Tibial nerve (tissue), 4 donors: ENCODE measurements around the gene ATXN10. TPM values are rescaled to one million over a fixed set of nuclear protein-coding genes. Genes with fewer than 3 reads are reported as not detected.

Experiments
- DNase-seq, 2 donors: peaks; one replicate each; pipeline ENCODE4 v3.0.0-alpha.2; 2019; ENCODE audit warnings: low spot score in 2 of 2
- H3K27ac ChIP-seq, 4 donors: fragments of 200-600 bp; sonication (generic) in 3 of 4; one replicate each; pipeline ENCODE4 v1.5.1; 2017 to 2019; ENCODE audit warnings: mild to moderate bottlenecking in 1 of 4
- H3K27me3 ChIP-seq, 2 donors: fragments of 200-600 bp; sonication (generic) in 1 of 2; one replicate each; pipeline versions ENCODE4 v1.5.1 to v1.6.0; 2017 to 2019
- H3K36me3 ChIP-seq, 3 donors: fragments of 200-600 bp; sonication (generic); one replicate each; pipeline ENCODE4 v1.5.1; 2018 to 2019
- H3K4me1 ChIP-seq, 4 donors: fragments of 200-600 bp; sonication (generic) in 3 of 4; one replicate each; pipeline ENCODE4 v1.5.1; 2017 to 2019
- H3K4me3 ChIP-seq, 4 donors: fragments of 200-600 bp; sonication (generic) in 3 of 4; one replicate each; pipeline ENCODE4 v1.5.1; 2017 to 2019; ENCODE audit warnings: mild to moderate bottlenecking in 1 of 4, moderate library complexity in 1 of 4
- H3K9me3 ChIP-seq, 4 donors: fragments of 200-600 bp; sonication (generic) in 3 of 4; one replicate each; pipeline ENCODE4 v1.5.1; 2017 to 2019
- EP300 ChIP-seq, 2 donors: sonication (generic); formaldehyde crosslinking; IDR thresholded peaks; one replicate each; pipeline ENCODE4 v1.6.1; 2017; ENCODE audit warnings: antibody characterized with exemption in 2 of 2, mild to moderate bottlenecking in 1 of 2
- POLR2A ChIP-seq, 2 donors: fragments of 450-650 bp; IDR thresholded peaks; one replicate each; pipeline ENCODE4 v1.6.1; 2017; ENCODE audit warnings: antibody characterized with exemption in 2 of 2, mild to moderate bottlenecking in 2 of 2, moderate library complexity in 2 of 2
- whole genome bisulfite sequencing, 2 donors: methylation state at CpG; one replicate each; pipeline ENCODE4 v1.1.5; 2018; 5-methylcytosine and 5-hydroxymethylcytosine counted together
- total RNA-seq, 4 donors: library from RNA; depleted of rRNA; stranded (reverse); fragments of >200 nt; gene quantifications; one replicate each; pipeline ENCODE4 v1.1.0, GENCODE V29; 2016
- TF ChIP-seq, protein P1 (sequence below), 5 experiments: fragments of 200-600 bp in 3 of 5; fragments of 450-650 bp in 2 of 5; sonication (generic) in 3 of 5; IDR thresholded peaks; one replicate each; pipeline ENCODE4 v1.5.1; 2016 to 2019; ENCODE audit warnings: antibody characterized with exemption in 5 of 5, mild to moderate bottlenecking in 3 of 5, moderate library complexity in 2 of 5

ATXN10 gene
- total RNA-seq, 4 donors from 2014 or later, result 163 to 197 (median 178) TPM

DNA sequence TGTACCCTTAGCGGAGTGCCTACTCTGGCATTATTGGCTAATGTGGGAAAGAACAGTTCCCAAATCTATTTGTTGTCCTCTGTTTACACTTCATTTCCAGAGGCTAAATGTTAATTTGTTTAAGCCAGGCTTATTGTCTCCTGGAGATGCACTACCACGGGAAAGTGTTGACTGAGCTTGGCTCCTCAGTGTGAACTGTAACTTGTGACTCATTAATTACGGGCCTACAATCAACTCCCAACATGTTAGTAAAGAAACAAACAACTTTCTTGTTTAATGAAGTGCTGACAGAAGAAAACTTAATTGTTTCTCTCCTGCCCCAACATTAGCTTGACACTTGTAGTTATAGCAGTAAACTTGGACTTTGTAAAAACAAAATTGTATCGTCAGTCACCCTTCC is 130.4 kb downstream of the ATXN10 start:
- WGBS, 2 donors, result 72 to 83% methylated on average over 4 of the region's 4 CpGs
- TF ChIP-seq, protein P1, sequence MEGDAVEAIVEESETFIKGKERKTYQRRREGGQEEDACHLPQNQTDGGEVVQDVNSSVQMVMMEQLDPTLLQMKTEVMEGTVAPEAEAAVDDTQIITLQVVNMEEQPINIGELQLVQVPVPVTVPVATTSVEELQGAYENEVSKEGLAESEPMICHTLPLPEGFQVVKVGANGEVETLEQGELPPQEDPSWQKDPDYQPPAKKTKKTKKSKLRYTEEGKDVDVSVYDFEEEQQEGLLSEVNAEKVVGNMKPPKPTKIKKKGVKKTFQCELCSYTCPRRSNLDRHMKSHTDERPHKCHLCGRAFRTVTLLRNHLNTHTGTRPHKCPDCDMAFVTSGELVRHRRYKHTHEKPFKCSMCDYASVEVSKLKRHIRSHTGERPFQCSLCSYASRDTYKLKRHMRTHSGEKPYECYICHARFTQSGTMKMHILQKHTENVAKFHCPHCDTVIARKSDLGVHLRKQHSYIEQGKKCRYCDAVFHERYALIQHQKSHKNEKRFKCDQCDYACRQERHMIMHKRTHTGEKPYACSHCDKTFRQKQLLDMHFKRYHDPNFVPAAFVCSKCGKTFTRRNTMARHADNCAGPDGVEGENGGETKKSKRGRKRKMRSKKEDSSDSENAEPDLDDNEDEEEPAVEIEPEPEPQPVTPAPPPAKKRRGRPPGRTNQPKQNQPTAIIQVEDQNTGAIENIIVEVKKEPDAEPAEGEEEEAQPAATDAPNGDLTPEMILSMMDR (IDR thresholded peaks at IDR 0.05), result no peak
- no peak for TF ChIP-seq POLR2A (IDR thresholded peaks at IDR 0.05)
- TF ChIP-seq EP300 (IDR thresholded peaks at IDR 0.05), result no peak
- Histone ChIP-seq H3K4me3 (no peak overlapping the region), H3K36me3 (peaks cover 0 to 19% (median 0%) of the 10 kb centered on the region in 3 donors), H3K4me1 (peaks cover 0 to 9% (median 0%) of the 10 kb centered on the region in 4 donors), H3K27me3 (no peaks in the 10 kb centered on the region), H3K9me3 (no peaks in the 10 kb centered on the region), H3K27ac (no peak overlapping the region)
- DNase-seq, result no peak

DNA sequence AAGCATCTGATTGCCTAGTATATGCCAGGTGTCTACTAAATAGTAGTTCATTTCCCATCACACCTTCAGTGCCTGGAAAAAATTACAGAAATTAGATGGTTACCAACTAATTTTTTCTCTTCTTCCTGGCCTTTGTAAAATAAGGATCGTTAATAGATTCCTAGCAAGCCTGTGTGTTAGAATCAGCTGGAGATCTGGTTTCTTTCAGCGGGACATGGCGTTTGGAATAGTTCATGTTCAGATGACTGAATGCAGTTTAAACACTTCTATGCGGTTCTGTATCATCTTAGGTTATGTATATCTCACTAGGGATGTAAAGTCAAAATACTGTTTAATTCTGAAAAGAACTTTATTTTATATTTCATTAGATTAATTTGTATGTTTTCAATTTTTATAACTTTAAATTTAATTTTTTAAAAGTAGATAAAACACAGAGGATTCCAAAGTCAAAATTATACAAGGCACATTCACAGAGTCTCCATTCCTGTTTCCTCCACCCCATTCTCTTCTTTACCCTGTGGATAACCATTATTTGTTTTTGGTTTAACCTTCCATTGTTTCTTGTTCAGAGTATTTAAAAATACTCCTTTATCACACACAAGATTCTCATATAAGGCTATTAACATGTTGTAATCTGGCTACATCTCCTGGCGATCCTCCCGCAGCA is 132.8 kb downstream of the ATXN10 start:
- no peak overlapping the region for H3K27ac ChIP-seq
- no peak for DNase-seq
- peaks cover 0 to 9% (median 0%) of the 10 kb centered on the region in 4 donors for H3K4me1 ChIP-seq

DNA sequence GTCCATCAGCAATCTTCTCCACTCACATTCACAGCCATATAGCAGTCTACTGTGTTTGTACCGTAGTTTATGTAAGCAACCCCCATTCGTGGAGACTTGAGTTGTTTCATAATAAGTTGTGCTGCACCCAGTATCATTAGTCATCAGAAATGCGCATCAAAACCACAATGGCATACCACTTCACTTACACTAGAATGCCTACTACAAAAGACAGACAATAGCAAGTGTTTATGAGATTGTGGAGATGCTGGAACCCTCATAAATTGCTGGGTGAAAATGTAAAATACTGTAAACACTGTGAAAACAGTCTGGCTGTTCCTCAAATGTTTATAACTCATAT is 133.3 kb downstream of the ATXN10 start:
- 46 to 52% methylated on average over 3 of the region's 3 CpGs for WGBS, 2 donors
- Histone ChIP-seq H3K27ac (no peak overlapping the region), H3K4me1 (peaks cover 0 to 9% (median 0%) of the 10 kb centered on the region in 4 donors), H3K4me3 (no peak overlapping the region), H3K27me3 (no peaks in the 10 kb centered on the region), H3K9me3 (no peaks in the 10 kb centered on the region), H3K36me3 (peaks cover 0 to 26% (median 0%) of the 10 kb centered on the region in 3 donors)
- DNase-seq, result no peak
- TF ChIP-seq EP300 (IDR thresholded peaks at IDR 0.05) (no peak), POLR2A (IDR thresholded peaks at IDR 0.05) (no peak)
- TF ChIP-seq, protein P1 (IDR thresholded peaks at IDR 0.05), result no peak

More for the DNA sequence above, 132.8 kb downstream of the ATXN10 start:
- WGBS, 2 donors, result 82 to 84% methylated on average over 6 of the region's 6 CpGs
- peaks cover 0 to 27% (median 0%) of the 10 kb centered on the region in 3 donors for H3K36me3 ChIP-seq
- no peak overlapping the region for H3K4me3 ChIP-seq
- H3K27me3 ChIP-seq, result no peaks in the 10 kb centered on the region
- TF ChIP-seq EP300 (IDR thresholded peaks at IDR 0.05), result no peak
- TF ChIP-seq, protein P1 (IDR thresholded peaks at IDR 0.05), result no peak
- no peak for TF ChIP-seq POLR2A (IDR thresholded peaks at IDR 0.05)
- H3K9me3 ChIP-seq, result no peaks in the 10 kb centered on the region

DNA sequence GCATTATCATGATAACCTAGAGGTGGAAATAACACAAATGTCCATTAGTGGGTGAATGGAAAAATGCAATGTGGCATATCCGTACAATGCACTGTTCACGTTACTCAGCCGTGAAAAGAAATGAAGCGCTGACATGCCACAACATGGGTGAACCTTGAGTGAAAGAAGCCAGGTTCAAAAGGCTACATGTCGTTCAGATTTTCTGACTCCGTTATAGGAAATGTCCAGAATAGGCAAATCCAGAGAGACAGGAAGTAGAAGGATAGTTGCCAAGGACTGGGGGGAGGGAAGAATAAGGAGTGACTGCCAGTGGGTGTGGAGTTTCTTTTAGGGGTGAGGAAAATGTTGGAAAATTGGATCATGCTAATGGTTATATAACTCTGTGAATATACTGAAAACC is 133.8 kb downstream of the ATXN10 start:
- WGBS, 2 donors, result 75 to 80% methylated on average over 6 of the region's 6 CpGs
- Histone ChIP-seq H3K4me3 (no peak overlapping the region), H3K36me3 (peaks cover 0 to 26% (median 0%) of the 10 kb centered on the region in 3 donors), H3K27ac (no peak overlapping the region), H3K9me3 (no peaks in the 10 kb centered on the region), H3K4me1 (peaks cover 0 to 9% (median 0%) of the 10 kb centered on the region in 4 donors), H3K27me3 (no peaks in the 10 kb centered on the region)
- TF ChIP-seq EP300 (IDR thresholded peaks at IDR 0.05), result no peak
- TF ChIP-seq, protein P1 (IDR thresholded peaks at IDR 0.05), result no peak
- no peak for TF ChIP-seq POLR2A (IDR thresholded peaks at IDR 0.05)
- no peak for DNase-seq

DNA sequence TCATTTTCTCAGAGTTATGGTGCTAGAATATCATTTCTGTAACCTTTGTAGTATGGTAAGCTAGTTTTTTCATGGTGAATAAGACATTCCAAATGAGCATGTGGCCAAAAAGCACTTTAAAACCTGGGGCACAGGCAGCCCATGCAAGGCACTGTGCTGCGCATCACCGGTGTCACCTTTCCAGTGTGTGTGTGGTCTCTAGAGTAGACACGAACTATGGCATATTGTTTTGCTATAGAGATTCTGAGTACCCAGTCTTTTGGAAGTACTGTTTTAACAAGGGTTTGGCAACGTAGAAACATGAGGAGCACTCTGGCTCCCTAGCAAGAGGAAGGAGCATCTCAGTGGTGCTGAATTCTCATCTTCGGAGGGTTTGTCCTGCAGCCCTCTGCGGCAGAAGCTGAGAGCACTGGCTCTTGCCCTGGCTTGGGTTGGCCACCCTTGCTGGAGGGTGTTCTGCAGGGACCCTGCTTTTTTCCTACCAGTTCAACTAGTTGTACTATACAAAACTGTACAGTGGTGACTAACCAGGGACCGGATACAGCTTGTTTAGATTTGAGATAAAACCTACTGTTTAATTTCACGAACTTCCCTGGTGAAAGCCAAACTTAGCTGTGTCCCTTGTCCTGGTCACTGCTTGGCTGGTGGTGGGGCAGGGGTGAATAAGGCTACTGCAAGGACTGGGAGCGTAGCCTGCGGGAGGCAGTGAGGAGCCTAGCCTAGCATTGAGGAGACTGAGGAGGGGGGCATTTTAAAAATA is 135.7 kb downstream of the ATXN10 start:
- no peak for TF ChIP-seq POLR2A (IDR thresholded peaks at IDR 0.05)
- no peak for TF ChIP-seq EP300 (IDR thresholded peaks at IDR 0.05)
- TF ChIP-seq, protein P1 (IDR thresholded peaks at IDR 0.05), result no peak
- H3K27ac ChIP-seq, result no peak overlapping the region
- H3K36me3 ChIP-seq, result peaks cover 0 to 34% (median 0%) of the 10 kb centered on the region in 3 donors
- no peaks in the 10 kb centered on the region for H3K9me3 ChIP-seq
- H3K4me1 ChIP-seq, result peaks cover 0 to 9% (median 0%) of the 10 kb centered on the region in 4 donors
- WGBS, 2 donors, result 93 to 95% methylated on average over 10 of the region's 10 CpGs
- H3K27me3 ChIP-seq, result no peaks in the 10 kb centered on the region
- H3K4me3 ChIP-seq, result no peak overlapping the region
- no peak for DNase-seq
